ENCODE results near the gene KCTD5. TPM values are rescaled to one million over a fixed set of nuclear protein-coding genes. Genes with fewer than 3 reads are reported as not detected.

Gene KCTD5
- total RNA-seq, 1 experiment from 2014 or later, result 27.8 TPM

- H3K9me3 Mint-ChIP-seq, result no peaks in the 10 kb centered on the region
- peaks cover 6% of the 10 kb centered on the region for H3K4me1 Mint-ChIP-seq
- H3K4me3 Mint-ChIP-seq, result no peak overlapping the region
- no peaks in the 10 kb centered on the region for H3K27me3 Mint-ChIP-seq (ENCODE audit: low read depth)
- ATAC-seq (no peak), DNase-seq (ENCODE audit: low spot score) (no peak)
- CTCF ChIA-PET, result no interaction called here
- H3K36me3 Mint-ChIP-seq, result no peaks in the 10 kb centered on the region
- no peak for TF ChIP-seq NR3C1 (CRISPR knock-in tag; conservative IDR thresholded peaks at IDR 0.05; ENCODE audit: low read depth)
- TF ChIP-seq NFYB (CRISPR knock-in tag; conservative IDR thresholded peaks at IDR 0.05; ENCODE audit: low read depth), result no peak
- no peak for TF ChIP-seq FOXJ3 (CRISPR knock-in tag; IDR thresholded peaks at IDR 0.05; ENCODE audit: borderline replicate concordance)
- no peak for TF ChIP-seq HMGA2 (CRISPR knock-in tag; IDR thresholded peaks at IDR 0.05)
- TF ChIP-seq RELA (CRISPR knock-in tag; IDR thresholded peaks at IDR 0.05; ENCODE audit: borderline replicate concordance), result no peak
- no peak for TF ChIP-seq FOXK1 (CRISPR knock-in tag; IDR thresholded peaks at IDR 0.05)
- TF ChIP-seq ZNF138 (CRISPR knock-in tag; conservative IDR thresholded peaks at IDR 0.05), result no peak
- TF ChIP-seq IRF2 (CRISPR knock-in tag; IDR thresholded peaks at IDR 0.05; ENCODE audit: borderline replicate concordance, low read depth), result no peak
- no peak for TF ChIP-seq ZNF425 (CRISPR knock-in tag; conservative IDR thresholded peaks at IDR 0.05)
- no peak for TF ChIP-seq MYBL2 (CRISPR knock-in tag; IDR thresholded peaks at IDR 0.05)
- TF ChIP-seq GRHL2 (CRISPR knock-in tag; IDR thresholded peaks at IDR 0.05; ENCODE audit: insufficient replicate concordance, severe bottlenecking), result no peak
- TF ChIP-seq JAZF1 (CRISPR knock-in tag; IDR thresholded peaks at IDR 0.05), result no peak
- no peak for TF ChIP-seq EMX1 (CRISPR knock-in tag; IDR thresholded peaks at IDR 0.05)
- POLR2A ChIA-PET, result no interaction called here
- H3K27ac Mint-ChIP-seq, result no peak overlapping the region
These were observed 7.3 kb upstream of the KCTD5 start for GRCh38 chr16:2675021-2675420.

- H3K36me3 Mint-ChIP-seq, result peaks cover 3% of the 10 kb centered on the region; the same call in 1 of the 2 replicates
- DNase-seq (ENCODE audit: low spot score) (no peak), ATAC-seq (no peak)
- H3K9me3 Mint-ChIP-seq, result no peaks in the 10 kb centered on the region
- POLR2A ChIA-PET, result no interaction called here
- H3K27me3 Mint-ChIP-seq (ENCODE audit: low read depth), result no peaks in the 10 kb centered on the region
- H3K4me1 Mint-ChIP-seq, result peaks cover 6% of the 10 kb centered on the region
- CTCF ChIA-PET, result no interaction called here
- no peak overlapping the region for H3K4me3 Mint-ChIP-seq
- no peak overlapping the region for H3K27ac Mint-ChIP-seq
- no peak for TF ChIP-seq PRRX2 (CRISPR knock-in tag; IDR thresholded peaks at IDR 0.05)
- no peak for TF ChIP-seq JAZF1 (CRISPR knock-in tag; IDR thresholded peaks at IDR 0.05)
- TF ChIP-seq ELF4 (CRISPR knock-in tag; IDR thresholded peaks at IDR 0.05; ENCODE audit: low read depth), result no peak
- no peak for TF ChIP-seq IRF2 (CRISPR knock-in tag; IDR thresholded peaks at IDR 0.05; ENCODE audit: borderline replicate concordance, low read depth)
- TF ChIP-seq CREB1 (CRISPR knock-in tag; IDR thresholded peaks at IDR 0.05), result no peak
- no peak for TF ChIP-seq MAX (CRISPR knock-in tag; IDR thresholded peaks at IDR 0.05)
- no peak for TF ChIP-seq ZNF532 (CRISPR knock-in tag; IDR thresholded peaks at IDR 0.05; ENCODE audit: borderline replicate concordance)
- no peak for TF ChIP-seq OVOL2 (CRISPR knock-in tag; IDR thresholded peaks at IDR 0.05; ENCODE audit: borderline replicate concordance)
- no peak for TF ChIP-seq ZNF396 (CRISPR knock-in tag; IDR thresholded peaks at IDR 0.05; ENCODE audit: borderline replicate concordance)
- no peak for TF ChIP-seq MYBL2 (CRISPR knock-in tag; IDR thresholded peaks at IDR 0.05)
- no peak for TF ChIP-seq ZNF671 (CRISPR knock-in tag; IDR thresholded peaks at IDR 0.05)
- no peak for TF ChIP-seq ERG (CRISPR knock-in tag; IDR thresholded peaks at IDR 0.05)
- no peak for TF ChIP-seq KAT7 (CRISPR knock-in tag; IDR thresholded peaks at IDR 0.05; ENCODE audit: borderline replicate concordance)
- TF ChIP-seq AFF4 (CRISPR knock-in tag; IDR thresholded peaks at IDR 0.05; ENCODE audit: borderline replicate concordance), result no peak
- TF ChIP-seq ZBTB21 (CRISPR knock-in tag; IDR thresholded peaks at IDR 0.05; ENCODE audit: borderline replicate concordance), result no peak
These were observed 6.6 kb upstream of the KCTD5 start for GRCh38 chr16:2675714-2676113.
